ENCODE results near the gene ZNF215. TPM values are rescaled to one million over a fixed set of nuclear protein-coding genes. Genes with fewer than 3 reads are reported as not detected.
A peak's percentile ranks its signal among the peaks of the same experiment; 100 is the strongest.

Gene ZNF215
- total RNA-seq, 1 donor from 2014 or later = 2.8 TPM

DNA sequence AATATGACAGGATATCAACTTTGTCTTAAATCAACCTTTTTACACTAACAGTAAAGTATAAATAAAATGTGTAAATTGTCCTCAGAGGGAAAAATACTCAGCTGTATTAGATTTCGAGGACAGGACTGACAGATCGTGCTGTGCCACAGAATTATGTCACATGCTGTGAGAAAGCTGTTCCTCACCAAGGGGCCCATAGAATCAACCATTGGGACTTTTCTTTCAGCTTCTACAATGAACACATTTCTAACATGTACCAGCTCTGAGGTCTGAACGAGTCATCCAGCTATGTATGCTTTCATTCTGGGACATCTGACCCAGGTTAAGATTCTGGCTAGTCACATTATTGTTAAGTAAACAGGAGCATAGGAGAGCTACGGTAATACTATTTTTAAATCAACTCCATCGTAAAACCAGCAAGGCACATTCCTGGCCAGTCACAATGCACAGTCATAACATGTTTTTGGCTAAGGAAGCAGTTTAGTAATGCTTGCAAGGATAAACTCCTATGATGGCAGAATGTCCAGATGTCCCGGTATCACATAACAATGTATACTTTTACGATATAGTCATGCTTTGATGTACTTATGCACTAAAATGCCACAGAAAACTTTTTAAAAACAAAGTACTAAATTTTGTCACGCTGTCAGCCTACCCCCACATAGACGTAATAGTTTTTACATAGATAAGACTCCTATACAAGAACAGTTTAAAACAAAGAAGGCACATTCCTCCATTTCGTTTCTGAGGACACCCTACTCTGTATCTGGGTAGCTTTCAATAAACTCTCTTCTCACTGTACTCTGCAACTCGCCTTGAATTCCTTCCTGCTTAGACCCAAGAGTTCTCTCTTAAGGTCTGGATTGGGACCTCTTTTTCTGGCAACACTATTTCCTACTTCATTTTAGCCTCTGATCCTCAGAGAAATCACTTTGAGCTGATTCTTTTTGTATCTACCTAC is 66.5 kb downstream of the ZNF215 start:
- no peak overlapping the region for H3K4me3 ChIP-seq (ENCODE audit: low read depth, low read length)
- DNase-seq (ENCODE audit: low read depth) = peak; percentile 25
- TF ChIP-seq, protein P1, sequence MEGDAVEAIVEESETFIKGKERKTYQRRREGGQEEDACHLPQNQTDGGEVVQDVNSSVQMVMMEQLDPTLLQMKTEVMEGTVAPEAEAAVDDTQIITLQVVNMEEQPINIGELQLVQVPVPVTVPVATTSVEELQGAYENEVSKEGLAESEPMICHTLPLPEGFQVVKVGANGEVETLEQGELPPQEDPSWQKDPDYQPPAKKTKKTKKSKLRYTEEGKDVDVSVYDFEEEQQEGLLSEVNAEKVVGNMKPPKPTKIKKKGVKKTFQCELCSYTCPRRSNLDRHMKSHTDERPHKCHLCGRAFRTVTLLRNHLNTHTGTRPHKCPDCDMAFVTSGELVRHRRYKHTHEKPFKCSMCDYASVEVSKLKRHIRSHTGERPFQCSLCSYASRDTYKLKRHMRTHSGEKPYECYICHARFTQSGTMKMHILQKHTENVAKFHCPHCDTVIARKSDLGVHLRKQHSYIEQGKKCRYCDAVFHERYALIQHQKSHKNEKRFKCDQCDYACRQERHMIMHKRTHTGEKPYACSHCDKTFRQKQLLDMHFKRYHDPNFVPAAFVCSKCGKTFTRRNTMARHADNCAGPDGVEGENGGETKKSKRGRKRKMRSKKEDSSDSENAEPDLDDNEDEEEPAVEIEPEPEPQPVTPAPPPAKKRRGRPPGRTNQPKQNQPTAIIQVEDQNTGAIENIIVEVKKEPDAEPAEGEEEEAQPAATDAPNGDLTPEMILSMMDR (conservative IDR thresholded peaks at IDR 0.05; ENCODE audit: low read depth, low read length) = no peak

DNA sequence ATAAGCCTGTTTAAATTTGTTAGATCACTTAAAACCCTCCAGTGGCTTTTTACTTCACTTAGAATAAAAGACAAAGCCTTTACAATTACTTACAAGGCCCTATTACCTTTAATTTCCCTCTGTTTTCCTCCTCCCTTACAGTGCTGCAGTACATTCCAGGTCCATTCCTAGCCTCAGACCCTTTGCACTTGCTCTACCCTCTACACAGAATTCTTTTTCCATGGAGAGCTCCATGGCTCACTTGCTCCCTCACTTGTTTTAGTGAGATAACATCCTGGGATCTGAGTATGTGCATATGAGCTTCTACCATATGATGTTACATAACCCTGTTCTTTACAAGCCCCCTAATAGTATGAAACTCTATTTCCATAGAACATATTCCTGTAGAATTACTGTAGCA is 69.5 kb downstream of the ZNF215 start:
- DNase-seq (ENCODE audit: low read depth) = no peak
- TF ChIP-seq, protein P1 (conservative IDR thresholded peaks at IDR 0.05; ENCODE audit: low read depth, low read length) = no peak
- no peak overlapping the region for H3K4me3 ChIP-seq (ENCODE audit: low read depth, low read length)

DNA sequence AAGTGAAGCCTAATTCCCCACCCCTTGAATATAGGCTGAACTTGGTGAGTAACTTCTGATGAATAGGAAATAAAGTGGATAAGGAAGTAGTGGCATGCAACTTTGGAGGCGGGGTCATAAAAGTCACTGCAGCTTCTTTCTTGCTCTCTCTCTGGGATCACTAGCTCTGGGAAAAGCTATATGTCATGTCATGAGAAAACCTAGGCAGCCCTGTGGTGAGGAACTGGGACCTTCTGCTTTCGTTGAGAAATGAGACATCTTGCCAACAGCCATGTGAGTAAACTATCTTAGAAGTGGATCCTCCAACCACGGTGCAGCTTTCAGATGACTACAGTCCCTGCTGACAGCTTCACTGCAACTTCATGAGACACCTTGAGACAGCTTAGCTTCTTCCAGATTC is 78.3 kb downstream of the ZNF215 start:
- no peak for DNase-seq (ENCODE audit: low read depth)
- TF ChIP-seq, protein P1 (conservative IDR thresholded peaks at IDR 0.05; ENCODE audit: low read depth, low read length) = no peak

More for the DNA sequence above, 78.3 kb downstream of the ZNF215 start:
- no peak overlapping the region for H3K4me3 ChIP-seq (ENCODE audit: low read depth, low read length)

Other genes with a start within 250 kb of the ZNF215 start
- gene MRPL17, start 243.1 kb upstream of the ZNF215 start, total RNA-seq = 44.7 and 62.6 TPM in 2 replicates
- 0.14 TPM in 1 of 2 replicates, not detected in the other for gene OR2AG2, start 154.4 kb upstream of the ZNF215 start, total RNA-seq
- not detected in 2 replicates for gene OR2AG1, start 143.4 kb upstream of the ZNF215 start, total RNA-seq
- gene OR6A2, start 126.7 kb upstream of the ZNF215 start, total RNA-seq = 0.07 TPM in 1 of 2 replicates, not detected in the other
- not detected in 2 replicates for gene OR10A5, start 80.7 kb upstream of the ZNF215 start, total RNA-seq
- not detected in 2 replicates for gene OR10A2, start 63.4 kb upstream of the ZNF215 start, total RNA-seq
- not detected in 2 replicates for gene OR10A4, start 49.8 kb upstream of the ZNF215 start, total RNA-seq
- gene OR2D2, start 33.9 kb upstream of the ZNF215 start, total RNA-seq = 0.35 TPM in 1 of 2 replicates, not detected in the other
- not detected in 2 replicates for gene OR2D3, start 5.4 kb upstream of the ZNF215 start, total RNA-seq
- 1.1 and 1.5 TPM in 2 replicates for gene ZNF214, start 93.9 kb downstream of the ZNF215 start, total RNA-seq
- gene NLRP14, start 94.1 kb downstream of the ZNF215 start, total RNA-seq = 0.23 TPM in 1 of 2 replicates, not detected in the other
- 0.14 TPM in 1 of 2 replicates, not detected in the other for gene RBMXL2, start 162.6 kb downstream of the ZNF215 start, total RNA-seq